Measurements from ENCODE around the gene BRCA2.

The BRCA2 gene

DNA sequence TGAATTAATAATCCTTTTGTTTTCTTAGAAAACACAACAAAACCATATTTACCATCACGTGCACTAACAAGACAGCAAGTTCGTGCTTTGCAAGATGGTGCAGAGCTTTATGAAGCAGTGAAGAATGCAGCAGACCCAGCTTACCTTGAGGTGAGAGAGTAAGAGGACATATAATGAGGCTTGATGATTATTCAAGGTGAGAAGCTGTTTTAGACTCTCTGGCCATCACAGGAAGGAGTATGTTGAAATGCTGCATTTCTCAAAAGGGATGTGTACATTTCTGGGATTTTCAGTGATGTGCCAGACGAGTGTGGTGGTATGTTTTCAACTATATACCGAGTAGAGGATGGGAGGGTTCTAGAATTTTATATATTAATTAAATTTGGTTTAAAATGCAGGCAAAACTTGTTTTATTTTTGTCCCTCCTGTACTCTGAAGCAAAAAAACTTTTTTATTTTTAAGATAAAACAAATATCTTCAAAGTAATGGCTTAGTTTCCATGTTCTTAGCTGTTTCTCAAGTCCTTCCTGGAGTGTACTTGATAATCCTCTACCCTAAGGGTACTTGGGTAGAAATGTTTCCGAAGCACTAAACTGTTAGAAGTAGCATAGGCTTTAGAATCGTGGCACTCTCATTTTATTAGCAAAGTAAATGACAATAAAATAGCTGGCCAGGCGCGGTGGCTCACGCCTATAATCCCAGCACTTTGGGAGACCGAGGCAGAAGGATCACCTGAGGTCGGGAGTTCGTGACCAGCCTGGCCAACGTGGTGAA is 61.5 kb downstream of the BRCA2 start:
- in situ Hi-C loops (cut with MboI; ENCODE audit: low sequenced_read_pairs) = no loop called here

DNA sequence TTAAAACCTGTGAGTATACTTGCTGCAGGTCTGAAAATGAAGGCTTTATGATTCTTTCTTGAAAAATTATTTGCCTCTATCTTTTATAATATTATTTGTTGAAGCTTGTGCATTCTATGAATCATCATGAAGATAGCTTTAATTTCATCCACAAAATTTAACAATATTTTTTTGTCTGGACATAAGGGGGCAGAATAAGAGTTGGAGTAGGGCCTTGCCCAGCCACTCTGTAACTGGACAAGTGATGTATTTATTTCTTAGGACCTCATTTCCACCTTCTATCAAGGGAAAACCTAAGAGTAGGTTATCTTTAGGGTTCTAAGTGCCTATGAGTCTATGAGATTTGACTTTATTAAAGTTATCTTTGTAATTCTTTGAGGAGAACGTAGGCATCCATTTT is 62.7 kb downstream of the BRCA2 start:
- in situ Hi-C loops (cut with MboI; ENCODE audit: low sequenced_read_pairs) = no loop called here

GRCh38 chr13:32381539-32381938 is 66.2 kb downstream of the BRCA2 start:
- in situ Hi-C loops (cut with MboI; ENCODE audit: low sequenced_read_pairs) = no loop called here

GRCh38 chr13:32383836-32384618 is 68.7 kb downstream of the BRCA2 start:
- in situ Hi-C loops (cut with MboI; ENCODE audit: low sequenced_read_pairs) = no loop called here

GRCh38 chr13:32384702-32385101 is 69.4 kb downstream of the BRCA2 start:
- in situ Hi-C loops (cut with MboI; ENCODE audit: low sequenced_read_pairs) = no loop called here

DNA sequence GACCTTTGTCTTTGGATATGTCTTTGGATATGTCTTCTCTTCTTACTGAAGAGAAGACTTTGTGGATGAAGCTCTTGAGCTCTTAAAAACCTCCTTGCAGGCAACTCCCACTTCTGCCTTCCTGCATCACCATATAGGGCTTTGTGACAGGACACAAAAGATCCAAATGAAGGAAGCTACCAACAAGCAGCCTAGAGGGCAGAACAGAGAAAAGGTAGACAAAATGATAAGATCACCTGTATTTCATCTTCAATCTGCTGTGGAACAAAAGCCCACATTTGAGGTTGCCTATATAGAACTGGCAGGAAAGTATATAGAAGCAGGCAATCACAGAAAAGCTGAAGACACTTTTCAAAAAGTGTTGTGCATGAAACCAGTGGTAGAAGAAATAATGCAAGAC is 70.1 kb downstream of the BRCA2 start:
- in situ Hi-C loops (cut with MboI; ENCODE audit: low sequenced_read_pairs) = no loop called here

GRCh38 chr13:32390048-32390447 is 74.7 kb downstream of the BRCA2 start:
- in situ Hi-C loops (cut with MboI; ENCODE audit: low sequenced_read_pairs) = no loop called here

GRCh38 chr13:32390484-32390883 is 75.2 kb downstream of the BRCA2 start:
- in situ Hi-C loops (cut with MboI; ENCODE audit: low sequenced_read_pairs) = no loop called here

DNA sequence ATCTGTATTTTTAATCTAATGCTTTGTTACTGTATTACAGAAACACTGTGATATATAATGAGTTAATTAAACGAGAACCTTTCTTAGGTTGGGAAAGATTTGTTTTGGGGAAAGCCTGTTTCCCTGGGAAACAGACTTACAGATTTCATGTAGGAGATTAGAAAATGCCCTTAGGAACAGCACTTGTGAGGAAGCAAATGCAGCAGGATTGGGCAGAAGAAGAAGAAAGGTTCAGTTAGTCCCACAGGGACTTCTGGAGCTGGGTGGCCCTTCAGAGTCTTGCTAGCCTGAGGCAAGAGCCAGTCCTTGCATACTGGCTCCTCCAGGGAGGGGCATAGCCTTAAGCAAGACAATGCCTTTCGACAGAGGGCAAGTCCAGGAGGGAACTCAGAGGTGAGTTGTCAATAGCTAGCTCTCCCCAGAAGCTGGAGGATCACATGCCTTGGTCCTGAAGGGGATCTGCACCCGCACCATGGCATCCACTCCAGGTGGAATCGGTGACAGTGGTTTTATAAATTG is 75.9 kb downstream of the BRCA2 start:
- in situ Hi-C loops (cut with MboI; ENCODE audit: low sequenced_read_pairs) = no loop called here

- in situ Hi-C loops (cut with MboI; ENCODE audit: low sequenced_read_pairs) = no loop called here
Observed at GRCh38 chr13:32403108-32403507, 87.8 kb downstream of the BRCA2 start.

- in situ Hi-C loops (cut with MboI; ENCODE audit: low sequenced_read_pairs) = no loop called here
Observed at GRCh38 chr13:32407854-32408253, 92.5 kb downstream of the BRCA2 start.

GRCh38 chr13:32408296-32409000 is 93.1 kb downstream of the BRCA2 start:
- in situ Hi-C loops (cut with MboI; ENCODE audit: low sequenced_read_pairs) = no loop called here

DNA sequence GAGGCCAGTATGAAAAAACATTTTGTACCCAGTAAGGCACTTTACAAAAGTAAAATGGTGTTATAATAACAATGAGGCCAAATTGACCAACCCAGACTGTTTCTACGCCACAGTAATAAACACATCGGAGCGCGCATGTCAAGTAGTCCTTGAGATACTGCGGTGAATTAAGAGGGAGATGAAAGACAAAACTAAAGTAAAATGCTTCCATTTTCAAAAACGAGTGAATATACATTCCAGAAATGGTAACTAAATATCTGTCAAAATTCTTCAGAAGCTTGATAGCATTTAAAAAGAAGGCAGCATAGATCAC is 93.6 kb downstream of the BRCA2 start:
- in situ Hi-C loops (cut with MboI; ENCODE audit: low sequenced_read_pairs) = no loop called here

GRCh38 chr13:32409561-32410421 is 94.5 kb downstream of the BRCA2 start:
- in situ Hi-C loops (cut with MboI; ENCODE audit: low sequenced_read_pairs) = no loop called here

GRCh38 chr13:32413284-32413683 is 98.0 kb downstream of the BRCA2 start:
- in situ Hi-C loops (cut with MboI; ENCODE audit: low sequenced_read_pairs) = no loop called here

DNA sequence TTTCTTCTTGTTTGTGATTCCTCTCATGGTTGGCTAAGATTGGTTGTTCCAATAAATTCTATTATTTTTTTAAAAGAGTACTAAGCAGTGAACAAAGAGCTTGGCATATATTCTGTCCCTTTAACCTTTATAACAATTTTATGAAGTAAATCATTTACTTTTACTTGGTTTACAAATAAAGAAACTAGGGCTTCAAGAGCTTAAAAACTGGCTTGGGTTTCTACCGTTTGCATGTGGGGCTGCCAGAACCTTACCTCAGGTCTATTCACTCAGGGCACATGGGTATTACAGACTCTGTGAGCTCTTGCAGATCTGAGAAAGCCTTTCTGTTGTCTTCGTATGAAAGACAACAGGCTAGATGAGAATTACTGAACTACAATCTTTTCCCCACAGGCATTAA is 99.3 kb downstream of the BRCA2 start:
- in situ Hi-C loops (cut with MboI; ENCODE audit: low sequenced_read_pairs) = no loop called here

DNA sequence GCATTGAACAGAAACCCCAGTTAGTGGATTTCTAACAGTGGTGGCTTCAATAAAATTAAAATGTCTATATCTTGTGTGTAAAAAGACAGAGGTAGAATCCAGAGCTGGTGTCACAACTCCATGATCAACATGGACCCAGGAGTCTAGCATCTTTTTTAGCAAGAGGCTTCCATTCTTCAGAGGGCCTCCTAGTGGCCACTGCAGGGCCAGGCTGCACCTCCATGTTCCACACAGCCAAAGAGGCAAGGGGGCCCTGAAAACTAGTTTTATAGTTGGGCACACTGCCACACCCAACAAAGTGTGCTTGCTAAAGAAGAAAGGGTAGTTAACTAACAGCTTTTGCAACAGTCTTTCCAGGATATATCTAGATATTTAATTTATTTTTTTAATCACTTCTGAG is 99.7 kb downstream of the BRCA2 start:
- in situ Hi-C loops (cut with MboI; ENCODE audit: low sequenced_read_pairs) = no loop called here

- in situ Hi-C loops (cut with MboI; ENCODE audit: low sequenced_read_pairs) = no loop called here
Observed at GRCh38 chr13:32417995-32418394, 102.7 kb downstream of the BRCA2 start.

DNA sequence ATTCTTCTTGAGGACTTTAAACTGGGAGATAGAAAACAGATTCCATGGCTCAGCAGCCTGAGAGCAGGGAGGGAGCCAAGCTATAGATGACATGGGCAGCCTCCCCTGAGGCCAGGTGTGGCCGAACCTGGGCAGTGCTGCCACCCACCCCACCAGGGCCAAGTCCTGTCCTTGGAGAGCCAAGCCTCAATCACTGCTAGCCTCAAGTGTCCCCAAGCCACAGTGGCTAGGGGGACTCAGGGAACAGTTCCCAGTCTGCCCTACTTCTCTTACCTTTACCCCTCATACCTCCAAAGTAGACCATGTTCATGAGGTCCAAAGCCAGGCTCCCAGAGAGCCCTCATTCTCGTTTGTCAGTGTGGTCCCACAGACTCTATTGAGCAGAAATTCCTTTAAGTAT is 104.6 kb downstream of the BRCA2 start:
- in situ Hi-C loops (cut with MboI; ENCODE audit: low sequenced_read_pairs) = no loop called here

DNA sequence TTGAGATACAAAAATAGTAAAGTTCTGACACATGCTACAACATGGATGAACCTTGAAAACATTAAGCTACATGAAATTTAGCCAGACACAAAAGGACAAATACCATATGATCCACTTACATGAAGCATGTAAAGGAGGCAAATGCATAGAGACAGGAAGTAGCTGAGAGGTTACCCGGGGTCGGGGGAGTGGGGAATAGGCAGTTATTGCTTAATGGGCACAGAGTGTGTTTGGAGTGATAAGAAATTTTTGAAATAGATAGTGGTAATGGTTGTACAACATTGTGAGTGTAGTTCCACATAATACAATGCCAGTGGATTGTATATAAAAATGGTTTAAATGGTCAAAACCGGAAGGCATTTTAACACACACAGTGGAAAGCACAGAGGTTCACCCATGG is 108.3 kb downstream of the BRCA2 start:
- in situ Hi-C loops (cut with MboI; ENCODE audit: low sequenced_read_pairs) = no loop called here

DNA sequence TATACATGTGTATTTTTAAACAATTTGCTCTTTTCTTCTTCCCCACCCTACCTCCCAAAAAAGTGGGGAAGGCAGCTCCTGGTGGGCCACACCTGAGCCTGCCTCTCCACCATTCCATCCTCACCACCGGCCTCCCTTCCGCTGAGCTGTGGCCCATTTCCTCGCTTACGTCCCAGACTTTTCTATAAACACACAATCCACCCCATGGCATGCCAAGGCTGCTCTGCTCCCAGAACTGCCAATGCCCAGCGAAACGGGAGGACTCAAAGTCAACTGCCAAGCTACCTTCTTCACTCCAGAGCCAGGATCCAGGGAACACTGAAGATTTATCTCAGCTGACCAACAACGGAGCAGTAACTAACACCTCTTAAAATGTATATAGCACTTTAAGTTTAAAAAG is 109.8 kb downstream of the BRCA2 start:
- in situ Hi-C loops (cut with MboI; ENCODE audit: low sequenced_read_pairs) = no loop called here

Measured in HL-60/S4 (cell line).